ENCODE results near the gene COPB2.

The COPB2 gene

DNA sequence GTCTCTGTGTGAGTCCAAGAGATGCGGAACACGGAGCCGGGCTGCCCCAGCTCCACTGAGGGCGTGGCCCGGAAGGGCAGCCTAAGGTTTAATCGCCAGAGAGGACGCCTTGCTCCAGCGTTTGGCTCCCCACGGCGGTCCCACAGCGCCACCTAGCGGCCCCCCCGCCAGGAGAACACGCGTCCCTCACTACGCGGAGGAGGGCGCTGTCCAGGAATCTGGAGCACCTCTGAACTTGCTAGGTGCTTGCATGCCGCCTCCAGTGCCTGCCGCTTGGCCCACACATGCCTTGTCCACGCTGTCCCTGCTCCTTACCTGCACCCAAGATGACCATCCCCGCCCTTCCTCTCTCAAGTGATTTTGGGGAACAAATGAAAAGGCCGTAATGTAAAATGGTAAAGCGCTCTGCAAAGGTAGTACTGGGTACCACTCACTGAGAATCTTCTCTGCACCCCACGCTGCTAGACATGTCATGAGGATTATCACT is 60.0 kb downstream of the COPB2 start:
- FAIRE-seq = no peak
- peak; percentile 92 for DNase-seq (ENCODE audit: insufficient read length, low spot score)

DNA sequence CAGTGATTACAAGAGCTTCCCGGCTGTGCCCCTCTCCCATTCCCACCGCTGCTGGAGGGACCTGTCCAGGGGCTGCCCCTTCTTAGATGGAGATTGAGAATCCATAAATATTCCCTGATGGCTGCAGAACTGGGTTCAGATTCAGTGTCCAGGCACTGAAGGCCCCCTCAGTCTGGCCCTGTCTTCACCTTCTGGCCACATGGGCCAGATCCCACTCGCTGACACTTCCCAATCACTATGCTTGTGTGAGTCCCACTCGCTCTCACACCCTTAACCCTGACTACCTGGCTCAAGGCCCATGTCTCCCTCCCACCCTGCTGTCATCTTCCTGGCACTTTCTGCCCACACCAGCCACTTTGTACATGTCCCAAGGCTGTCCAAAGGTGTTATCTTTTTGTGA is 61.1 kb downstream of the COPB2 start:
- no peak for DNase-seq (ENCODE audit: insufficient read length, low spot score)
- no peak for FAIRE-seq

DNA sequence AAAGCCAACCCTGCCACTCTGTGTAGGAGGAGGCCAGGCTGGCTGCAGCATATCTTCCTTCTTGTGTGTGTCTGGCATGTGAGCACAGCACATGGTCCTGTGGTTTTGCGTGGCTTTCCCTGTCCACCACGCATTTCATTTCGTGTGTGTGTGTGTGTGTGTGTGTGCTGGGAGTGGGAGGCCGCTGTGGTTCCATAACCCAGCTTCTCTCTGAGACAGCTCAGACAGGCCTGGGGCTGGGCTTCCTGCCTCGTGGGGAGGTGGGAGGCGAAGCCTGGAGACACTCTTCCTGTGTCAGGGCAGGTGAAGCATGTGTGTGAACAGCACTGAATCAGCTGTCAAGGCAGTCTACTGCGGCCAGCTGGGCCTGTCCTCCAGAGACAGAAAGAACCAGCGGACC is 61.6 kb downstream of the COPB2 start:
- DNase-seq (ENCODE audit: insufficient read length, low spot score) (no peak), FAIRE-seq (no peak)

DNA sequence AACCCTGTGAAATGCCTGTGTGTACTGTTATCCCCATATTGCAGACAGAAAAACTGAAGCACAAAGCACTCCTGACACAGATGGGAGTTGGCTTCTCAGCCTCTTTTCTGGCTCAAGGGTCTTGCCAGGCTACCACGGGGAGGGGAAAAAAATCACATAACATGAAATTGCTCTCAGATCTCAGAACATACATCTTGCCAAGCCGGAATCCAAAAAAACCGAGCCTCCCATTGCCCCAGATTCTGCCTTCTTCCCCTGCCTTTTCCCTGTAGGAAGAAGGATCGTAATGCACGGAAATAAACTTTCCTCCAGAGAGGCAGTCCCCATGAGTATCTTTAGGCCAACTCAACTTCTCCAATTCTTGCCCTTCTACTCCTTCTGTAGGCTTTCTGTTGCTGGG is 62.2 kb downstream of the COPB2 start:
- DNase-seq (ENCODE audit: insufficient read length, low spot score) = no peak
- FAIRE-seq = no peak

DNA sequence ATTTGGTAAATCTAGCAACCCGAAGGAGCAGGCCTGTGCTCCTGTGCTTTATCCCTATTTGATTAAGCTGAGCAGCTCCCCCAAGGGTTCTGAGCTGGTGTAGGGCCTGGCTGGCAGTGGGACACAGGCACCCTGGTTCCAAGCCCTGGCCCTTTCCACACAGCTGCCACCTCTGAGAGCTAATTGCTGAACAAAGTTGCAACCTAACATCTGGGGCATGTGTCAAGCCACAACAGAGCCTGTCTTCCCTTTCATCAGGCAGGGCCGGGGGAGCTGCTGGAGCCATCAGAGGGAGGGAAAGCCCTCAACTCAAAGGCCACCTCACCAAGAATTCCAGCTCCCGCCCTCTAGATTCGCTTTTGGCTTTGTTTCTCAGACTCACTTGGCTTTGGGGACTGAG is 62.7 kb downstream of the COPB2 start:
- DNase-seq (ENCODE audit: insufficient read length, low spot score) = no peak
- no peak for FAIRE-seq

DNA sequence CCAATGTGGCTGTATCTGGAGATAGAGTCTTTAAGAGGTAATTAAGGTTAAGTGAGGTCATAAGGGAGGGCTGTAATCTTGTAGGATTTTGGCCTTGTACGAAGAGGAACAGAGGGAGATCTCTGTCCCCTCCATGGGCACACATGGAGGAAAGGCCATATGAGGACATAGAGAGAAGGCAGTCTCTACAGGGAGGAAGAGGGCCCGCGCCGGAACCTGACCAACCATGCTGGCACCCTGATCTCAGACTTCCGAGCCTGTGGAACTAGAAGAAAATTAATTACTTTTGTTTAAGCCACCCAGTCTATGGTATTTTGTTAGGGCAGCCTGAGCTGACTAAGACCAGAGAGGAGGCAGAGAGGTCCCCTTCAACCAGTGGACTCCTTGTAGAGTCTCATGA is 63.3 kb downstream of the COPB2 start:
- DNase-seq (ENCODE audit: insufficient read length, low spot score) (no peak), FAIRE-seq (no peak)

DNA sequence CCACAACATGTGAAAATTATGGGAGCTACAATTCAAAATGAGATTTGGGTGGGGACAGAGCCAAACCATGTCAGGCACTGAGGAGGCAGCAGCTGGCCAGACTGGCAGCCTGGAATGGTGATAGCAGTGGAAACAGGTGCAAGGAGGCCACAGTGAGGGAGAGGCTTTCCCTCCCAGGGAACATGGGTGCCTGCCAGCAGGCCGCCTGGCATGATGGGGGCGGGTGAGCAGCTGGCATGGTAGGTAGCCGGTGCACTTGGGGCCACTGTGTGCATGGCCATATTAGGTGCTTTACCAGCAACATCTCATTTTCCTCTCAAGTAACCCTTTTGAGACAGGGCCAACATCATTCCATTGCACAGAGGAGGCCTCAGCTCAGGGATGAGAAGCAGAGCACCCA is 63.9 kb downstream of the COPB2 start:
- FAIRE-seq (no peak), DNase-seq (ENCODE audit: insufficient read length, low spot score) (no peak)

DNA sequence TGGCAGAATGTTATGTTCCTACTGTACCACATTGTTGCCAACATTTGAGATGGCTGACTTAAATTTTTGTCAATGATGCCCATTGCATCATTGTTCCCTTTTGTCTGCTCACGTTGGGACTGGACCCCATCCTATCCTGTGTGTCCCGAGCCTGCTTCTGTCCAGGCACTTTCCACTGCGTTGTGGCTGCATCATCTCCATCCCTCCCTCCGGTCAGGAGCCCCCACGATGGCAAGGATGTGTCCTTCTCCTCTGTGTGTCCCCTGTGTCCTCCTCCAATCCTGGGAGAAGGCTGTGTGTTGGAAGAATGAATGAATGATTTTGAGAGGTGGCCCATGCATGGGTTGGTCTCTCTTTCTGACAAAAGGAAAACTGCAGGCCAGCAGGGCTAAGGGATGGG is 65.0 kb downstream of the COPB2 start:
- DNase-seq (ENCODE audit: insufficient read length, low spot score) (no peak), FAIRE-seq (no peak)

DNA sequence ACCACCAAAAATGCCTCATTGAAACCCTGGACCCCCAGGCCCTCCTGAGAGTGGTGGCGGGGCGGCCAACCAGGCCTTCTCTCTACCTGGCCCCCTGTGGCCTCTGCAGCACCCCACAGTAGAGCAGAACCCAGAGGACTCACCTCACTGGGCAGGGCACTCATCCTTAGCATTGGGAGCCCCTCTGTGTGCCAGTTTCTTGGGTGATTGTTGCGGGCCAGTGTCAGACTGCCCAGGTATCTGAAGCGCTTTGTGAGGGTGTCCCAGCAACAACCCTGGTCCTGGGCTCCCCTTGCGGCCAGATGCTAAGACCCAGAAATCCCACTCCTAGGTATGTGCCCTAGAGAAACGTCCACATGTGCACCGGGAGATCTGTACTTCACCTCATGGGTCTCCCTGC is 66.3 kb downstream of the COPB2 start:
- no peak for FAIRE-seq

DNA sequence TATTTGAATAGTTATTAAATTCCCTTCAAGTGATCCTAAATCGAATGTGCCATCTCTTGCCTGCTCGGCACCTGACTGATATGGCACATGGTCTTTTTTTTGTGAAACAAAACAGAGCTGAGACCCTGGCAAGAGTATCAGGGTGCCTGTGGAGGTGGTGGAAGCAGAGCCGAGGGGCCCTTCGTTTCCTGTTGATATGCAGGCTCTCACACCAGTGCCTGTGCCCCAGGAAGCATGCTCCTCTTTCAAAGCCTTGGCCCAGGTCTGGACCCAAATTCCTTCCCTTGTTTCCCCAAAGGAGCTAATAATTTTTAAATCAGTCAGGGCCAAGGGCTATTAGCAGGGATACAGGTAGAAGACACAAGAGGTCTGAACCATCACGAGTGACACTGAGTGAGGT is 67.1 kb downstream of the COPB2 start:
- no peak for DNase-seq (ENCODE audit: insufficient read length, low spot score)
- no peak for FAIRE-seq

More for the DNA sequence above, 66.3 kb downstream of the COPB2 start:
- no peak for DNase-seq (ENCODE audit: insufficient read length, low spot score)

DNA sequence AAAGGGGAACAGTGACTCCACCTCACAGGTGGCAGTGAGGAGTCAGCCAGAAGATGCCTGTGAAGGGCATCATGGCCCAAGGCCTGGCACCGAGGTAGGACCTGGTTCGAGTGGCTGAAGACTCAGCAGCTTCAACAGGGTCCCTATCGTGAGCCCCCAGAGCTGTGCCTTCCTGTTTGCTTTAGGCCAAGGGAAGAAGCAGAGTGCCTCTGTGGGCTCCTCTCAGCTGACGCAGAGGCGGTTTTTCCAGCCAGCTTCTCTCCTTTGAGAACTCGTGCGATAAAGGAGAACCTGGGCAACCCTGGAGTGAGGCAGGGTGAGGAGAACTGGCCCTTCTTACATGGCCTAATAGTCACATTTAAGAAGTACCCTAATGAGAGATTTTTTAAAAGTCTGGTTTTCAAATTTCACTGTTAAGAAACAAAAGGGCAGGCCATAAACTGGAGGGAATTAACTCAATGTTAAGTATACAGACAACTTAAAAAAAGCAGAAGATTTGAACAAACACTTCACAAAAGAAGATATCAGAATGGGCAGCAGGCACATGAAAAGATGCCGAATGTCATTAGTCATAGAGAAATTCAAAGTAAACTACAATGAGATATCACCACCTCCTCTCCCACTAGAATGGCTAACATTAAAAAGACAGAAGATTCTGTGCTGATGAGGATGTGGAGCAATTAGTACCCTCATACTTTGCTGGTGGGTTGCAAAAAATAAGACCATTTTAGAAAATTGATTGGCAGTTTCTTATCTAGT is 68.7 kb downstream of the COPB2 start:
- no peak for DNase-seq (ENCODE audit: insufficient read length, low spot score)
- no peak for FAIRE-seq

DNA sequence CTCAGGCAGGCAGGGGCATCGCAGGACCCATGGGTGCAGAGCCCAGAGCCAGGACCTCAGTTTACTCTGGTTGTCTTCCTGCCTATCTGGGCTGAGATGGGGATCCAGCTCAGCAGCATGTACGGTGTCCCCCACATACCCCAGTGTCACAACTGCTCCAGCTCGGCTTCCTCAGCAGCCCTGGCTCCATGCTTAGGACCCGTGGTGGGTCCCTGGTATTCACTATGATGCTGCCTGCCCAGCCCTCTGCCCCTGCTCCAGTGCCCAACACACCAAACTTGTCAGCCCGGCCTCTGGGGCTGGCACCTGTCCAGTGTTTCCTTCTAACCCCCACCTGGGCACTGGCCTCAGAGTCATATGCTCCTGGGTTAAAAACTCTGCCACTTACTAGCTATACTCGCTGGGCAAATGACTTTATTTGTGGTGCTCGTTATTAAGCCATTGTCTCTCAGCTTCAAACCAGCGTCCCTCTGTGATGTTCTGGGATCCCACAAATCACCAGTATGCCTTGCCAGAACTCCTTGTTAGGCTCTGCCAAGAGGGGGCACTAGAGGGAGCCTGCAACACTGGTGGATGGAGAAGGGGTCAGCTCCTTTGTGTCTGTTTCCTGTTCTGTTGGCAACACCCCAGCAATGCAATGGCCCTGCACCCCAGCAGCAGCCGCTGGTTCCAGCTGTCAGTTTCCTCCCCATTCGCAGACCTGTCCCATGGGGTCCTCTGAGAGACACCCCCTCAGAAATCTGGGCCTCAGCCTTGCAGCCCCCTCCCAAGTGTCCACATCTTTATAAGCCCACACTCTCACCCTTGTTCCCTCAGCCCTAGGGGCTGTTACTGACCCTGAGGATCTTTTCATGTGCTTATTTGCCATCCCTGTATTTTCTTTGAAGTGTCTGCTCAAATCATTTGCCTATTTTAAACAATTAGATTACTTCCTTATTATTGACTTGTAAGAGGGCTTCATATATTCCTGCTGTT is 69.7 kb downstream of the COPB2 start:
- FAIRE-seq (no peak), DNase-seq (ENCODE audit: insufficient read length, low spot score) (no peak)

DNA sequence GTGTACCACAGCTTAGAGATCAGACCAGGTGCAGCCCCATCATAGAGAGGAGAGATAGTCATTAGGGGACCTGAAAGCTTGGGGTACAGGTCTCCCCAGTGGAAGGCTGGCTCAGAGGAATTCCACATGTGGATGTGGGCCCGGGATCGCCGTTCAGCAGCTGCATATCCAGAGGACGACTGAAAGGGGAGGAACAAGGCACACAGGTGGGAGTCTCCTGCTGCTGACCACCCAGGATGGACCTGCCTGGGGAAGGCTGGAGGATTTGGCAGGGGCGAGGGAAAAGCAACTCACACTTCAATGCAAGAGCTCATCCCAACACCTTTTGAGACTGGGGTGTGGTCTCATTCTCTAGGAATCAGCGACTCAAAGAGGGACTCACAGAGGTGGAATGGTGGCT is 70.6 kb downstream of the COPB2 start:
- FAIRE-seq (no peak), DNase-seq (ENCODE audit: insufficient read length, low spot score) (no peak)

DNA sequence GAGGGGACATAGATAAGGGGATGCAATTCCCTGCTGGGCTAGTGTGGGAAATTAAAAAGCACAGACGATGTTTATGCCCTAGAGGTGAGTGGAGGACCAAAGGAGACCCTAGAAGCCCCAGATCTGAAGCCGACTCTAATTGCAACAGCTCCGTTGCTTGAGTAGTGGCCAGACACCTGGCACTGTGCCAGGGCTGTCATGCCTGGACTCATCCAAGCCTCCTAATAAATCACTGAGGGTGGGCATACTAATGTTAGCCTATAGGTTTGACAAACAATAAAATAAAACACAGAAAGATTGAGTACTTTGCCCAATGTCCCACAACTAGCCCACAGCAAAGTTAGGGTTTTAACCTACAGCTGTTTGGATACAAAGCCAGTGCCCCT is 71.0 kb downstream of the COPB2 start:
- FAIRE-seq (no peak), DNase-seq (ENCODE audit: insufficient read length, low spot score) (peak; percentile 32)

DNA sequence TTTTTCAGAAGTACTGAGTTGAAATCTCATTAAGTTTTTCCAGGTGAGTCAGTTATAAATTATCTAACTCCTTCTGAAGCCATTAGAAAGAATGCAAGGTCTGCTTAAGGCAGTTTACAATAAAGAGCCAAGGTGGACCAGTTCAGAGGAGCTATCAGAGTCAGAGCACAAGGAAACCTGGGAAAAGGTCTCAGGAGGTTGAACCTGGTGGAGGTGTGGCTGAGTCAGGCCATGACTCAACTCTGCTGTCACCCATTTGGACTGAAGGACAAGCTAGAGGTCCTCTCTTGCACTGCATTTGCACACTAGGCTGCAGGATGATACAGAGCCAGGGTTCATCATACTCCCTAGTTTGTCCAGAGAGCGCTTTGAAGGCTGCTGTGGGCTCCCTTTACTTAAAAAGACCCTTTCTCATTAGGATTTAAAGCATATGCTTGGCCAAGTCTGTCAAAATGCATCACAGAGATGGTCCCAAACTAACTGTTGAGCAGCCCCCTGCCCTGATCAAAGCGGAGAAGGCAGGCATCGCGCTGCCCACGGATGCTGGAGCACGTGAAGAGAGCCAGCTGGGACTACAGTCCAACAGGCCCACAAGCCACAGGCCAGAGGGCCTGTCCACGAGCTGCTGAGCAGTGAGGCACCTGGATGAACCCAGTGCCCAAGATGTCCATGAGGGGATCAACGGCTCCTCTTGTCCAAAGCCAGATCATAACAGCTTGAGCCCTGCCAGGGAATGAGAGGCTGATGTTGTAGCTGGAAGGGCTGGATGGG is 71.6 kb downstream of the COPB2 start:
- FAIRE-seq = no peak
- no peak for DNase-seq (ENCODE audit: insufficient read length, low spot score)

DNA sequence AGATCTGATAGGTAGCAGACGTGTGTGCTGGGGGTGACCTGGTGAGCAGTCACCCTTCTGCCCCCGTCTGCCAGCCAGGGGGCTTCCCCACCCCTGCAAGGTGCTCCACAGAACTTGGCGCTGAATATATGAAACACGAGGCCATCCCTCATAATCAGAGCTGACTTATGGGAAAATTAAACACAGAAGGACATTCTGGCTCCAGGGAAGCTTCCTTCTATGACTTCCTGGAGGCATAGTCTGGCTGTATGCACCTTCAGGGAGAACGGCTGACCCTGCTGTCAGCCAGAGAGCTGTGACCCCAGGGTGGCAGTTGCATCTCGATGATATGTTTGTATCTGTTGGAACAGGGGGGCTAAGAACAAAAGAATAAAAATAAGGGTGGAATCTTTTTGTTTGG is 72.2 kb downstream of the COPB2 start:
- FAIRE-seq = no peak

DNA sequence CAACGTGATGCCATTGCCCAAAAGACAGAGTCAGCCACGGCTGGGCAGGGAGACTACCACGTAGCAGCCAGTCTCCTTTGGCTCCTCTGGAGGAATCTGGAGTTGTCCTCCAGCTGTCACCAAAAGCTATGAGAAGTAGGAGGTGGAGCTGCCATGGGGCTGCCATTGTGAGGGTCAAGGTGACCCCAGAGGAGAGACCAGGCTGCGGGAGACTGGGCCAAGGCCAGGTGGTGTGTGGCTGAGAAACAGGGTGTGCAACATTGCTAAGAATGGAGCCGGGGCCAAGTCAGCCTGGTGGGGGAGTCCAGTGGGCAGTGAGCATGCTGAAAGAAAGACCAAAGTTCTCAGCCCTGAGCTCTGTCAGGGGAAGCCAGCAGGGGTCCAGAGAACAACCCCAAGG is 75.5 kb downstream of the COPB2 start:
- DNase-seq (ENCODE audit: insufficient read length, low spot score) (no peak), FAIRE-seq (no peak)

More for the DNA sequence above, 72.2 kb downstream of the COPB2 start:
- DNase-seq (ENCODE audit: insufficient read length, low spot score) = no peak

DNA sequence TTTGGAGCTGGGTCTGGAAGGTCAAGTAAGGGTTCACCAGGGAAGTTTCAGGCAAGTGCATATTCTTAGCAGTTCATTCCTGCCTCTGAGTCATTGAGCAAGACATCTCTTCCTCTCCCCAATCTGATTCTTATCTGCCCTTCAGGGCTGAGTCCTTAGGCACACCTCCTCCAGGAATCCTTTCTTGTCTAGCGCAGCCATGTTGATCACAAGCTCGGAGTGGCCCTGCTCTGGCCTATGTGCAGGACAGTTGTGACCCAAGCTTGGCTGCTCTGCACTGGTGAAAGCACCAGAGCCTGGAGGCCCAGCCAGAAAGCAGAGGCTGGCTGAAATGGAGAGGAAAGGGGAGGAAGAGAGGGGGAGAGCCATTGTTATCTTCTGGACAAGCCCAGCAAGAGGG is 76.5 kb downstream of the COPB2 start:
- FAIRE-seq (no peak), DNase-seq (ENCODE audit: insufficient read length, low spot score) (peak; percentile 64)

DNA sequence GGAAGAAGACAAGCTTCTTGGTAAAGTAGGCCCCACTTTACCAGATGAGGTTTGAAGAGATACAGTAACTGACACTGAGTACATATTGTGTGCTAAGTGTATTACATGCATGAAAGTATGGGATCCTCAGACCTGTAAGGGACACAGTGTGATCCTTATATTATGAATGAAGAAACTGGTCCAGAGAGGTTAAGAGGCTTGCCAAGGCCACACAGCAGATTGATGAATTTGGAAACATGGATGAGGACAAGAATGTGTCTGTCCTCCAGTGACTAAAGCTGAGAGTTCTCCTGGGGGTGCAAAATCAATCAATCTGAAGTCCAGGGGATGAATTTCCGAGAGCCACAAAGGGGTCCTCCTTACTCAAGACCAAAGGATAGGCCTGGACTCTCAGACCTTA is 77.0 kb downstream of the COPB2 start:
- FAIRE-seq (no peak), DNase-seq (ENCODE audit: insufficient read length, low spot score) (no peak)

DNA sequence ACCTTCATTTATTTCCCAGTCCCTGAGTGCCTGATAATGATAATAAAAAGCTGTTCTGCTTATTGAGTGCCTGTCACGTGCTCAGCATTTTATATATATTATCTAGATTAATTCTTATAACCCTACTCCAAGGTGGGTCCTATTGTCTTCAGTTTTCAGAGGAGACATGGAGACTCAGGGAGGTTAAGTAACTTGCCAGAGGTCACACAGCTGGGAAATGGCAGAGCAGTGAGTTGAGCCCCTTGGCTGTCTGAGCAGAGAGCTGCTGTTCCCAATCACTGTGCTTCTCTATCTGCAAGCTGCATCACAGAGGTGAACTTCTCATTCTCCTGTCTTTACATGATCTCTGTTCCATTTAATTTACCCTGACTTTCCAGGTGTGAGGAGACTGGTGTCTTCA is 77.9 kb downstream of the COPB2 start:
- FAIRE-seq (no peak), DNase-seq (ENCODE audit: insufficient read length, low spot score) (no peak)

DNA sequence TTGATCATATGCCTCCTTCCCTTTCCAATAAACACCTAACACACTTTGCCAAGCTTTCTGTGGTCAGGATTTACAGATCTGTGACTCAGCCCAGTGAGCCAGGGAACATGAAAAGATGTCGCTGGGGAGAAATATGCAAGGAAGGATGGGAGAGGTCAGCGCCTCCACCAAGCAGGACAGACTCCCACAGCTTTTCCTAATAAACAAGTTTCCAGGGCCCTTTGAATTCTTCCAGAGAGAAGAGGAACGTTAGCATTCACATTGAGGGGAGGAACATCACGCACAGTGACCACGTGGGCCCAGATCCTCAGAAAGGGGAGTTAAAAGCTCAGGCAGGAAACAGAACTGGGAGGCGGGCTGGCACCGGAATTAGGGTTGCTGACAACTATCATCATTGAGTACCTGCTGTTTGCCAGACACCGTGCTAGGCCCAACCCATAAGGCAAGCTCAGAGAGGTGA is 78.9 kb downstream of the COPB2 start:
- FAIRE-seq (no peak), DNase-seq (ENCODE audit: insufficient read length, low spot score) (peak; percentile 60)
